ENCODE results near the gene UBL3. TPM values are rescaled to one million over a fixed set of nuclear protein-coding genes. Genes with fewer than 3 reads are reported as not detected.

Gene UBL3
- total and polyA plus RNA-seq, 10 of the 15 experiments (the other 5 are each of a cell fraction or from before 2014, with no cell fraction given) = 5.5 to 13.7 (median 10.6) TPM

- TF ChIP-seq, protein P1, sequence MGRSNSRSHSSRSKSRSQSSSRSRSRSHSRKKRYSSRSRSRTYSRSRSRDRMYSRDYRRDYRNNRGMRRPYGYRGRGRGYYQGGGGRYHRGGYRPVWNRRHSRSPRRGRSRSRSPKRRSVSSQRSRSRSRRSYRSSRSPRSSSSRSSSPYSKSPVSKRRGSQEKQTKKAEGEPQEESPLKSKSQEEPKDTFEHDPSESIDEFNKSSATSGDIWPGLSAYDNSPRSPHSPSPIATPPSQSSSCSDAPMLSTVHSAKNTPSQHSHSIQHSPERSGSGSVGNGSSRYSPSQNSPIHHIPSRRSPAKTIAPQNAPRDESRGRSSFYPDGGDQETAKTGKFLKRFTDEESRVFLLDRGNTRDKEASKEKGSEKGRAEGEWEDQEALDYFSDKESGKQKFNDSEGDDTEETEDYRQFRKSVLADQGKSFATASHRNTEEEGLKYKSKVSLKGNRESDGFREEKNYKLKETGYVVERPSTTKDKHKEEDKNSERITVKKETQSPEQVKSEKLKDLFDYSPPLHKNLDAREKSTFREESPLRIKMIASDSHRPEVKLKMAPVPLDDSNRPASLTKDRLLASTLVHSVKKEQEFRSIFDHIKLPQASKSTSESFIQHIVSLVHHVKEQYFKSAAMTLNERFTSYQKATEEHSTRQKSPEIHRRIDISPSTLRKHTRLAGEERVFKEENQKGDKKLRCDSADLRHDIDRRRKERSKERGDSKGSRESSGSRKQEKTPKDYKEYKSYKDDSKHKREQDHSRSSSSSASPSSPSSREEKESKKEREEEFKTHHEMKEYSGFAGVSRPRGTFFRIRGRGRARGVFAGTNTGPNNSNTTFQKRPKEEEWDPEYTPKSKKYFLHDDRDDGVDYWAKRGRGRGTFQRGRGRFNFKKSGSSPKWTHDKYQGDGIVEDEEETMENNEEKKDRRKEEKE (IDR thresholded peaks at IDR 0.05) = no peak
- no peak for TF ChIP-seq RAD21 (IDR thresholded peaks at IDR 0.05; ENCODE audit: insufficient read depth, low read depth, low read length)
- no peak for TF ChIP-seq SREBF1 (IDR thresholded peaks at IDR 0.05; ENCODE audit: low read length)
- no peak for TF ChIP-seq TAF1 (IDR thresholded peaks at IDR 0.05; ENCODE audit: borderline replicate concordance, low read depth, low read length)
Observed at GRCh38 chr13:29802621-29803020, 47.8 kb downstream of the UBL3 start (continued).

- H3K79me2 ChIP-seq (ENCODE audit: control insufficient read depth, insufficient read depth, low read length) = peaks cover 3% of the 10 kb centered on the region
- ChIA-PET POLR2A (interaction anchor here (0.6 kb wide), 1 partner anchor 443 kb away, joined by 6 read pairs; no protein-coding TSS in a partner anchor), RAD21 (ENCODE audit: unreplicated experiment) (interaction anchor here (1.3 kb wide), 1 partner anchor 14 kb away, joined by 4 read pairs; no protein-coding TSS in a partner anchor), SMC1A (ENCODE audit: uncharacterized antibody, unreplicated experiment) (interaction anchor here (0.7 to 2.9 kb wide), 5 partner anchors 16 to 122 kb away, joined by 3 to 13 read pairs (median 3); no protein-coding TSS in a partner anchor), CTCF (interaction anchor here (0.6 to 4.7 kb wide), 6 partner anchors 9 to 41 kb away, joined by 3 to 28 read pairs (median 3); no protein-coding TSS in a partner anchor)
- FAIRE-seq (no peak), ATAC-seq (0 out of 3 replicates have a peak, but pooled peaks have one; percentile 16), DNase-seq (ENCODE audit: low read depth, low spot score) (no peak)
- no peaks in the 10 kb centered on the region for H3K36me3 ChIP-seq (ENCODE audit: control insufficient read depth in 2 of 2, insufficient read depth in 2 of 2, low read length in 1 of 2)
- no peaks in the 10 kb centered on the region for H4K20me1 ChIP-seq (ENCODE audit: control insufficient read depth, insufficient read depth)
- no TSS peak for BruUV-seq (replicated peaks)
- no peak overlapping the region for H3K4me3 ChIP-seq
- no peak overlapping the region for H3K27ac ChIP-seq (ENCODE audit: control insufficient read depth, insufficient read depth)
- no peaks in the 10 kb centered on the region; the same call in 2 of the 3 replicates for H3K9me3 ChIP-seq (replicated peaks; ENCODE audit: control insufficient read depth, insufficient read depth, low read length)
- no peak overlapping the region for H3K4me2 ChIP-seq (ENCODE audit: control insufficient read depth, insufficient read depth)
- H3K9ac ChIP-seq (ENCODE audit: control insufficient read depth, insufficient read depth, low read length) = no peak overlapping the region
- intact Hi-C loops (cut with micrococcal nuclease; ENCODE audit: unreplicated experiment) = no loop called here
- WGBS (ENCODE audit: insufficient coverage, insufficient replicate concordance, low lambda C conversion rate, missing lambda C conversion rate) = 79% methylated on average over 4 of the region's 4 CpGs
- in situ Hi-C loops (cut with MboI) = no loop called here
- no peaks in the 10 kb centered on the region for H3K27me3 ChIP-seq (replicated peaks in 1 of 2; ENCODE audit: control insufficient read depth in 2 of 2, insufficient read depth in 2 of 2, low read length in 1 of 2)
- peaks cover 3% of the 10 kb centered on the region; the same call in 1 of the 2 replicates for H3K4me1 ChIP-seq (ENCODE audit: control insufficient read depth, insufficient read depth, low read length)
- H2AFZ ChIP-seq (ENCODE audit: control insufficient read depth, low read depth, low read length) = no peak overlapping the region
- TF ChIP-seq NFYB (IDR thresholded peaks at IDR 0.05; ENCODE audit: insufficient read depth, low read depth, low read length) (no peak), CTCF (IDR thresholded peaks at IDR 0.05 in 2 of 3, conservative IDR thresholded peaks at IDR 0.05 in 1 of 3; ENCODE audit: control insufficient read depth in 2 of 3, extremely low read depth in 1 of 3, insufficient read depth in 1 of 3, low read depth in 3 of 3, low read length in 3 of 3) (peak in 2 of 3 experiments; percentile 10 to 22; a peak in 2 of 6 replicates), CEBPZ (IDR thresholded peaks at IDR 0.05; ENCODE audit: low read depth, low read length) (no peak), CHD4 (IDR thresholded peaks at IDR 0.05) (no peak), ZNF217 (IDR thresholded peaks at IDR 0.05) (no peak), DPF2 (IDR thresholded peaks at IDR 0.05) (no peak), RAD21 (IDR thresholded peaks at IDR 0.05; ENCODE audit: insufficient read depth, low read depth, low read length) (peak; percentile 61; the same call in 1 of the 2 replicates), NFXL1 (IDR thresholded peaks at IDR 0.05; ENCODE audit: borderline replicate concordance) (no peak)
- TF ChIP-seq, protein P2, sequence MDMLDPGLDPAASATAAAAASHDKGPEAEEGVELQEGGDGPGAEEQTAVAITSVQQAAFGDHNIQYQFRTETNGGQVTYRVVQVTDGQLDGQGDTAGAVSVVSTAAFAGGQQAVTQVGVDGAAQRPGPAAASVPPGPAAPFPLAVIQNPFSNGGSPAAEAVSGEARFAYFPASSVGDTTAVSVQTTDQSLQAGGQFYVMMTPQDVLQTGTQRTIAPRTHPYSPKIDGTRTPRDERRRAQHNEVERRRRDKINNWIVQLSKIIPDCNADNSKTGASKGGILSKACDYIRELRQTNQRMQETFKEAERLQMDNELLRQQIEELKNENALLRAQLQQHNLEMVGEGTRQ (IDR thresholded peaks at IDR 0.05; ENCODE audit: borderline replicate concordance, low read depth, low read length) = no peak
Observed at GRCh38 chr13:29801737-29802305, 48.6 kb downstream of the UBL3 start.
